ENCODE data around the gene PTPN7. TPM values are rescaled to one million over a fixed set of nuclear protein-coding genes. Genes with fewer than 3 reads are reported as not detected.

PTPN7 gene
- polyA plus RNA-seq, 1 of the 3 experiments (the other 2 are of a cell fraction): not detected

DNA sequence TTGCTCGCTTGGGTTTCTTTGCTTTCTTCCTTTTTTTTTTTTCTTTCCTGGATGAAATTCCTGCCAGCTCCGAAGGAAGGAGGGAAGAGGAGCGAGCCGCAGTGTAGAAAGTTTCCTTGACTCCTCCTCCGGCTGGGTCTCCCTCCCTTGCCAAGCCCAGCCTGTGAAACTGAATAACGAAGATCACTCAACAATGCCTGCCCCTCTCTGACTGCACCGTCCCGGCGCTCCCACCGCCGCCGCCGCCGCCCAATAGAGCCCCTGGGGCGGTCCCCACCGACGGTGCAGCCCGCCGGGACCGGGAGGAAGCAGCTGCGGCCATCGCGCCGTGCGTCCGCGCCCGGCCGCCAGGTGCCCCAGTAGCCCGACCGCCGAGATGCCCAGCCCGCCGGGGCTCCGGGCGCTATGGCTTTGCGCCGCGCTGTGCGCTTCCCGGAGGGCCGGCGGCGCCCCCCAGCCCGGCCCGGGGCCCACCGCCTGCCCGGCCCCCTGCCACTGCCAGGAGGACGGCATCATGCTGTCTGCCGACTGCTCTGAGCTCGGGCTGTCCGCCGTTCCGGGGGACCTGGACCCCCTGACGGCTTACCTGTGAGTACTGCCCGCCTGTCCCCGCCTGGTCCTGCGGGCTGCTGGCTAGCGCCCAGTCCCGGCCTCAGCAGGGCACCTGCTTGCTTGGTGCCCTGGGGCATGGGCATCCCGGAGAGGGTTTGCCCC lies 33.4 kb upstream of the PTPN7 start, which contains the start of gene LGR6:
LGR6 (plus strand) TSS at position 186 of the 714 bp plus-strand sequence; CDS start at position 377, 191 bp downstream.
- H3K9me3 ChIP-seq: no peaks in the 10 kb centered on the region
- H3K27ac ChIP-seq (ENCODE audit: low read depth in 2 of 2, low read length in 1 of 2): no peak within 1 kb of the TSS
- ChIA-PET CTCF (interaction anchor here (0.9 to 6.1 kb wide), 27 partner anchors 9 to 526 kb away, joined by 3 to 161 read pairs (median 9); no protein-coding TSS in a partner anchor), POLR2A (no interaction called here)
- peak; percentile 80 for DNase-seq
- no peaks in the 10 kb centered on the region for H4K20me1 ChIP-seq (ENCODE audit: insufficient read depth)
- H2AFZ ChIP-seq (ENCODE audit: low read depth): 0 out of 2 replicates have a peak within 1 kb of the TSS, but pooled peaks have one; percentile 35
- no peaks in the 10 kb centered on the region for H3F3A ChIP-seq (replicated peaks; ENCODE audit: insufficient read depth)
- H3K4me3 ChIP-seq (ENCODE audit: low read depth in 2 of 2, low read length in 1 of 2): peak within 1 kb of the TSS in 1 of 2 experiments; percentile 26; a peak in 2 of 4 replicates
- TF ChIP-seq RXRA (IDR thresholded peaks at IDR 0.05; ENCODE audit: borderline replicate concordance, low read depth) (no peak), TCF12 (IDR thresholded peaks at IDR 0.05) (no peak), CHD2 (IDR thresholded peaks at IDR 0.05; ENCODE audit: low read length, partially characterized antibody) (no peak), GABPA (IDR thresholded peaks at IDR 0.05; ENCODE audit: low read depth) (no peak), EP300 (IDR thresholded peaks at IDR 0.05; ENCODE audit: borderline replicate concordance in 1 of 2, low read depth in 1 of 2, low read length in 1 of 2) (no peak), NFIC (IDR thresholded peaks at IDR 0.05; ENCODE audit: borderline replicate concordance) (no peak), RCOR1 (IDR thresholded peaks at IDR 0.05; ENCODE audit: low read length) (no peak), GATA2 (CRISPR knock-in tag; IDR thresholded peaks at IDR 0.05) (no peak), MXI1 (IDR thresholded peaks at IDR 0.05; ENCODE audit: low read depth, low read length) (no peak), FOXJ3 (CRISPR knock-in tag; IDR thresholded peaks at IDR 0.05) (no peak), POLR2AphosphoS5 (IDR thresholded peaks at IDR 0.05; ENCODE audit: low read depth, low read length) (no peak), RAD21 (IDR thresholded peaks at IDR 0.05; ENCODE audit: low read length) (no peak)
- TF ChIP-seq, protein P1, sequence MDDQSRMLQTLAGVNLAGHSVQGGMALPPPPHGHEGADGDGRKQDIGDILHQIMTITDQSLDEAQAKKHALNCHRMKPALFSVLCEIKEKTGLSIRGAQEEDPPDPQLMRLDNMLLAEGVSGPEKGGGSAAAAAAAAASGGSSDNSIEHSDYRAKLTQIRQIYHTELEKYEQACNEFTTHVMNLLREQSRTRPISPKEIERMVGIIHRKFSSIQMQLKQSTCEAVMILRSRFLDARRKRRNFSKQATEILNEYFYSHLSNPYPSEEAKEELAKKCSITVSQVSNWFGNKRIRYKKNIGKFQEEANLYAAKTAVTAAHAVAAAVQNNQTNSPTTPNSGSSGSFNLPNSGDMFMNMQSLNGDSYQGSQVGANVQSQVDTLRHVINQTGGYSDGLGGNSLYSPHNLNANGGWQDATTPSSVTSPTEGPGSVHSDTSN (IDR thresholded peaks at IDR 0.05): no peak
- TF ChIP-seq, protein P2, sequence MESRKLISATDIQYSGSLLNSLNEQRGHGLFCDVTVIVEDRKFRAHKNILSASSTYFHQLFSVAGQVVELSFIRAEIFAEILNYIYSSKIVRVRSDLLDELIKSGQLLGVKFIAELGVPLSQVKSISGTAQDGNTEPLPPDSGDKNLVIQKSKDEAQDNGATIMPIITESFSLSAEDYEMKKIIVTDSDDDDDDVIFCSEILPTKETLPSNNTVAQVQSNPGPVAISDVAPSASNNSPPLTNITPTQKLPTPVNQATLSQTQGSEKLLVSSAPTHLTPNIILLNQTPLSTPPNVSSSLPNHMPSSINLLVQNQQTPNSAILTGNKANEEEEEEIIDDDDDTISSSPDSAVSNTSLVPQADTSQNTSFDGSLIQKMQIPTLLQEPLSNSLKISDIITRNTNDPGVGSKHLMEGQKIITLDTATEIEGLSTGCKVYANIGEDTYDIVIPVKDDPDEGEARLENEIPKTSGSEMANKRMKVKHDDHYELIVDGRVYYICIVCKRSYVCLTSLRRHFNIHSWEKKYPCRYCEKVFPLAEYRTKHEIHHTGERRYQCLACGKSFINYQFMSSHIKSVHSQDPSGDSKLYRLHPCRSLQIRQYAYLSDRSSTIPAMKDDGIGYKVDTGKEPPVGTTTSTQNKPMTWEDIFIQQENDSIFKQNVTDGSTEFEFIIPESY (IDR thresholded peaks at IDR 0.05; ENCODE audit: borderline replicate concordance, low read depth): no peak
- TF ChIP-seq, protein P3, sequence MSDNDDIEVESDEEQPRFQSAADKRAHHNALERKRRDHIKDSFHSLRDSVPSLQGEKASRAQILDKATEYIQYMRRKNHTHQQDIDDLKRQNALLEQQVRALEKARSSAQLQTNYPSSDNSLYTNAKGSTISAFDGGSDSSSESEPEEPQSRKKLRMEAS (IDR thresholded peaks at IDR 0.05; ENCODE audit: low read depth): no peak
- TF ChIP-seq, protein P4, sequence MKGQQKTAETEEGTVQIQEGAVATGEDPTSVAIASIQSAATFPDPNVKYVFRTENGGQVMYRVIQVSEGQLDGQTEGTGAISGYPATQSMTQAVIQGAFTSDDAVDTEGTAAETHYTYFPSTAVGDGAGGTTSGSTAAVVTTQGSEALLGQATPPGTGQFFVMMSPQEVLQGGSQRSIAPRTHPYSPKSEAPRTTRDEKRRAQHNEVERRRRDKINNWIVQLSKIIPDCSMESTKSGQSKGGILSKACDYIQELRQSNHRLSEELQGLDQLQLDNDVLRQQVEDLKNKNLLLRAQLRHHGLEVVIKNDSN (IDR thresholded peaks at IDR 0.05; ENCODE audit: borderline replicate concordance, low read depth): no peak
- TF ChIP-seq, protein P5, sequence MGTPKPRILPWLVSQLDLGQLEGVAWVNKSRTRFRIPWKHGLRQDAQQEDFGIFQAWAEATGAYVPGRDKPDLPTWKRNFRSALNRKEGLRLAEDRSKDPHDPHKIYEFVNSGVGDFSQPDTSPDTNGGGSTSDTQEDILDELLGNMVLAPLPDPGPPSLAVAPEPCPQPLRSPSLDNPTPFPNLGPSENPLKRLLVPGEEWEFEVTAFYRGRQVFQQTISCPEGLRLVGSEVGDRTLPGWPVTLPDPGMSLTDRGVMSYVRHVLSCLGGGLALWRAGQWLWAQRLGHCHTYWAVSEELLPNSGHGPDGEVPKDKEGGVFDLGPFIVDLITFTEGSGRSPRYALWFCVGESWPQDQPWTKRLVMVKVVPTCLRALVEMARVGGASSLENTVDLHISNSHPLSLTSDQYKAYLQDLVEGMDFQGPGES (IDR thresholded peaks at IDR 0.05; ENCODE audit: low read depth, low read length): no peak
- H3K27me3 ChIP-seq (ENCODE audit: insufficient read depth): peaks cover 28% of the 10 kb centered on the region
- no peak within 1 kb of the TSS for H3K9ac ChIP-seq
- H3K79me2 ChIP-seq (ENCODE audit: insufficient read depth): no peaks in the 10 kb centered on the region
- H3K4me2 ChIP-seq: peak within 1 kb of the TSS; percentile 52; the same call in 1 of the 2 replicates
- no peaks in the 10 kb centered on the region for H3K9me2 ChIP-seq
- WGBS (ENCODE audit: low lambda C conversion rate): 7% methylated on average over 21 of the region's 61 CpGs
- no peaks in the 10 kb centered on the region for H3K36me3 ChIP-seq (replicated peaks in 1 of 2; ENCODE audit: control insufficient read depth in 1 of 2, insufficient read depth in 2 of 2, low read length in 1 of 2)
- peaks cover 0 to 10% of the 10 kb centered on the region in 2 experiments; a peak in 1 of 4 replicates for H3K4me1 ChIP-seq (ENCODE audit: control insufficient read depth in 1 of 2, insufficient read depth in 2 of 2, low read depth in 1 of 2, low read length in 1 of 2)
